Rectal smooth muscle tissue (tissue), 1 donor: ENCODE data around the gene SSR4.

Experiments
- H3K27ac ChIP-seq: one replicate; pipeline ENCODE4 v1.7.0; 2013; ENCODE audit warnings: low read depth, low read length, inconsistent platforms
- H3K27me3 ChIP-seq: one replicate; pipeline ENCODE4 v1.7.0; 2013; ENCODE audit warnings: low read length; ENCODE audit not compliant: control insufficient read depth, insufficient read depth
- H3K36me3 ChIP-seq: one replicate; pipeline ENCODE4 v1.7.0; 2013; ENCODE audit warnings: low read length; ENCODE audit not compliant: control insufficient read depth, insufficient read depth
- H3K4me1 ChIP-seq: one replicate; pipeline ENCODE4 v1.7.0; 2013; ENCODE audit warnings: low read length; ENCODE audit not compliant: control insufficient read depth, insufficient read depth
- H3K4me3 ChIP-seq: one replicate; pipeline ENCODE4 v1.7.0; 2013; ENCODE audit warnings: low read length
- H3K9ac ChIP-seq: one replicate; pipeline ENCODE4 v1.7.0; 2013; ENCODE audit warnings: low read length

The SSR4 gene

DNA sequence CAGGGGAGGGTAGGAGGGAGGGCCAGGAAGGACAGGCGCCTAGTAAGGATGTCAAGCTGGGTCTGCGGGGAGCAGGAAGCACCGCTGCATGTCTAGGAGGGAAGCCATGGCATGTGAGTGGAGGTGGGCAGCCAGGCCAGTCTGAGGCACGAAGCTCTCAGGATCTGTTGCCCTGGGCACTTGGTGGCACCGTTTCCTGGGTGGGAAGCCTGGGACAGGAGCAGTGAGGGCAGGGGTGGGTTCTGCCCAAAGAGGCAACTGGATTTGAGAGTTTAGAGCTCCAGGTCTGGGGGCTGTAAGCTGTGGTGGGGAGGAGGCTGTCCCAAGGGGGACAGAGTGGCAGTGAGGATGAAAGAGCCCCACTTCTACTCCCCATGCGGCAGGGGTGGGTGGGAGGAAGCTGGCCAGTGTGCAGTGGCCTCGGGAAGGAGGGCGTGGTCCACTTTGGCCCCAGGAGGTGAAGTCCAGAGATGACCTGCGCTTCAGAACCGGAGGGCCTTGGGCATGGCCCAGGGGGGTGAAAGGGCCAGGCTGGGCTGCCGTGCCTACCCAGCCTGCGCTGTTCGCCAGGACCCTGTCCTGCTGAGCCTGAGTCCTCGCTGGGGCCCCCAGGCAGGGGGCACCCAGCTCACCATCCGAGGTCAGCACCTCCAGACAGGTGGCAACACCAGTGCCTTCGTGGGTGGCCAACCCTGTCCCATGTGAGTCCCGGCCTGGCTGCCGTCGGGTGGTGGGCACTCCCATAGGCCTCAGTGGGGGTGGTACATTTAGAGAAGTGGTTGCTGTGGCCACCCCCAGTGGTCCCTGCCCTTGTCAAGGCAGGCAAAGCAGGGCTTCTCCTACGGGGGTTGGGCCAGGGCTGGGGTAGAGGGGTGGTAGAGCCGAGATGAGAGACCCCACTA lies 21.9 kb upstream of the SSR4 start:
- H3K27me3 ChIP-seq: peaks cover 2% of the 10 kb centered on the region
- no peaks in the 10 kb centered on the region for H3K36me3 ChIP-seq
- H3K4me3 ChIP-seq: no peak overlapping the region
- no peaks in the 10 kb centered on the region for H3K4me1 ChIP-seq
- no peak overlapping the region for H3K27ac ChIP-seq
- H3K9ac ChIP-seq: no peak overlapping the region

DNA sequence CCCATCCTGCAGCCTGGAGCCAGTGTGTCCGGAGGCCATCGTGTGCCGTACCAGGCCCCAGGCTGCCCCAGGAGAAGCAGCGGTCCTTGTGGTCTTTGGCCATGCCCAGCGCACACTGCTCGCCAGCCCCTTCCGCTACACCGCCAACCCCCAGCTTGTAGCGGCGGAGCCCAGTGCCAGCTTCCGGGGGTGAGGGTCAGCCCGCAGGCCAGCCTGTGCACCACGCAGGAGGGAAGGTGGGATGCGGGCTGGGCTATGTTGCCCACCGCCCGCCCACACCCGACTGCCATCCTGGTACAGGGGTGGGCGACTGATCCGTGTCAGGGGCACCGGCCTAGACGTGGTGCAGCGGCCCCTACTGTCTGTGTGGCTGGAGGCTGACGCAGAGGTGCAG lies 21.3 kb upstream of the SSR4 start:
- Histone ChIP-seq H3K27me3 (peaks cover 2% of the 10 kb centered on the region), H3K9ac (no peak overlapping the region), H3K27ac (no peak overlapping the region), H3K36me3 (no peaks in the 10 kb centered on the region), H3K4me3 (no peak overlapping the region), H3K4me1 (no peaks in the 10 kb centered on the region)

DNA sequence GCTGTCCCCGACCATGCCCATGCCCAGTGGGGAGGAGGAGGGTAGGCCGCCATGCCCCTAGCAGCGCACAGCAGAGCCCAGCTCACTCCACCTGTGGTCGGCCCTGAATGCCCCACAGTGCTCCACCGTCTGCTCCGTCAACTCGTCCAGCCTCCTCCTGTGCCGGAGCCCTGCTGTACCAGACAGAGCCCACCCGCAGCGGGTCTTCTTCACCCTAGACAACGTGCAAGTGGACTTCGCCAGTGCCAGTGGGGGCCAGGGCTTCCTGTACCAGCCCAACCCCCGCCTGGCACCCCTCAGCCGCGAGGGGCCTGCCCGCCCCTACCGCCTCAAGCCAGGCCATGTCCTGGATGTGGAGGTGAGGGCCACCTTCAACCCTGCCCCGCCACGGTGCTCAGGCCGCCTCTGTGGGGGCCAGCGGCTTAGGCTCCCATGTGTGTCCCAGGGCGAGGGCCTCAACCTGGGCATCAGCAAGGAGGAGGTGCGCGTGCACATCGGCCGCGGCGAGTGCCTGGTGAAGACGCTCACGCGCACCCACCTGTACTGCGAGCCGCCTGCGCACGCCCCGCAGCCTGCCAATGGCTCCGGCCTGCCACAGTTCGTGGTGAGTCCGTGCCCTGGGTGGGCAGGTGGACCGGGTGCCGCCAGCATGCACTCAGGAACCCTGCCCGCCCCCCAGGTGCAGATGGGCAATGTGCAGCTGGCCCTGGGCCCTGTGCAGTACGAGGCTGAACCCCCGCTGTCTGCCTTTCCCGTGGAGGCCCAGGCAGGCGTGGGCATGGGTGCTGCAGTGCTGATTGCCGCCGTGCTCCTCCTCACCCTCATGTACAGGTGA lies 20.5 kb upstream of the SSR4 start:
- H3K4me1 ChIP-seq: no peaks in the 10 kb centered on the region
- no peak overlapping the region for H3K9ac ChIP-seq
- no peaks in the 10 kb centered on the region for H3K36me3 ChIP-seq
- no peak overlapping the region for H3K4me3 ChIP-seq
- no peak overlapping the region for H3K27ac ChIP-seq
- peaks cover 2% of the 10 kb centered on the region for H3K27me3 ChIP-seq

DNA sequence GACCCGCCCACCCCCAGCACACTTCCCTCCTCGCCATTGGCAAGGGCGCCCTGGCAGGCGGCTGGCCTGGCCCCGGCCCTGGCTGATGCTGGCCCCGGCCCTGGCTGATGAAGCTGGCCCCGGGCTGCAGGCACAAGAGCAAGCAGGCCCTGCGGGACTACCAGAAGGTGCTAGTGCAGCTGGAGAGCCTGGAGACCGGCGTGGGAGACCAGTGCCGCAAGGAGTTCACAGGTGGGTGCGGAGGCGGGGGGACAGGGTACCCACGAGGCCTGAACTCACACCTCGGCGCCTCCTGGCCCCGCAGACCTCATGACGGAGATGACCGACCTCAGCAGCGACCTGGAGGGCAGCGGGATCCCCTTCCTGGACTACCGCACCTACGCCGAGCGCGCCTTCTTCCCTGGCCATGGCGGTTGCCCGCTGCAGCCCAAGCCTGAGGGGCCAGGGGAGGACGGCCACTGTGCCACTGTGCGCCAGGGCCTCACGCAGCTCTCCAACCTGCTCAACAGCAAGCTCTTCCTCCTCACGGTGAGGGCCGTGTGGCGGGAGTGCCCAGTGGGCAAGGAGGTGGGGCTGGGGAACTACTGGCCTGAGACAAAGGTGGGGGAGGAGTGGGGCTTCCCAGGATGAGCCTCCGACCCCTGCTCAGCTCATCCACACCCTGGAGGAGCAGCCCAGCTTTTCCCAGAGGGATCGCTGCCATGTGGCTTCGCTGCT lies 19.7 kb upstream of the SSR4 start:
- H3K4me1 ChIP-seq: no peaks in the 10 kb centered on the region

DNA sequence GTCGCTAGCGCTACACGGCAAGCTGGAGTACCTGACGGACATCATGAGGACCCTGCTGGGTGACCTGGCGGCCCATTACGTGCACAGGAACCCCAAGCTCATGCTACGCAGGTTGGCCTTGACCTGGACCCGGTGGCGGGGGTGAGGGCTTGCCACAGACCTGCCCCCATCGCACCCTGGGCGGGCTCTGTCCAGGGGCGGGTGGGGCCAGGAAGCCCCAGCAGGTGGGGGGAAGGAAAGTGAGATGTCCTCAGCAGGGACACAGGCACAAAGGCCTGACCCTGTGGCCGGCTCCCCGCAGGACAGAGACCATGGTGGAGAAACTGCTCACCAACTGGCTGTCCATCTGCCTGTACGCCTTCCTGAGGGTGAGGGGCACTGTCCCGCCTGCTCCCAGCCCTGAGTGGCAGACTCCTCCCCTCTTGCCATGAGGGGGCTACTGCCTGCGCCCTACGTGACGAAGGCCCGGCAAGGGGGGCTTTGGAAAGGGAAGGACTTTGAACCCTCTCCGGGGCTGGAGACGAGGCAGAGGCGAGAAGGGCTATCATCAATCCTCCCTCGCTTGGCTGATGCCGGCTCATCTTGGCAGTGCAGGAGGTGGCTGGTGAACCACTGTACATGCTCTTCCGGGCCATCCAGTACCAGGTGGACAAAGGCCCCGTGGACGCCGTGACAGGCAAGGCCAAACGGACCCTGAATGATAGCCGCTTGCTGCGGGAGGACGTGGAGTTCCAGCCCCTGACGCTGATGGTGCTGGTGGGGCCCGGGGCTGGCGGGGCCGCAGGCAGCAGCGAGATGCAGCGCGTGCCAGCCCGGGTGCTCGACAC lies 19.0 kb upstream of the SSR4 start:
- peaks cover 8% of the 10 kb centered on the region for H3K27me3 ChIP-seq
- peaks cover 1% of the 10 kb centered on the region for H3K4me1 ChIP-seq
- no peak overlapping the region for H3K9ac ChIP-seq
- H3K27ac ChIP-seq: no peak overlapping the region
- no peak overlapping the region for H3K4me3 ChIP-seq
- H3K36me3 ChIP-seq: no peaks in the 10 kb centered on the region

More for the DNA sequence above, 19.7 kb upstream of the SSR4 start:
- Histone ChIP-seq H3K36me3 (no peaks in the 10 kb centered on the region), H3K27ac (no peak overlapping the region), H3K9ac (no peak overlapping the region), H3K4me3 (no peak overlapping the region), H3K27me3 (peaks cover 2% of the 10 kb centered on the region)

DNA sequence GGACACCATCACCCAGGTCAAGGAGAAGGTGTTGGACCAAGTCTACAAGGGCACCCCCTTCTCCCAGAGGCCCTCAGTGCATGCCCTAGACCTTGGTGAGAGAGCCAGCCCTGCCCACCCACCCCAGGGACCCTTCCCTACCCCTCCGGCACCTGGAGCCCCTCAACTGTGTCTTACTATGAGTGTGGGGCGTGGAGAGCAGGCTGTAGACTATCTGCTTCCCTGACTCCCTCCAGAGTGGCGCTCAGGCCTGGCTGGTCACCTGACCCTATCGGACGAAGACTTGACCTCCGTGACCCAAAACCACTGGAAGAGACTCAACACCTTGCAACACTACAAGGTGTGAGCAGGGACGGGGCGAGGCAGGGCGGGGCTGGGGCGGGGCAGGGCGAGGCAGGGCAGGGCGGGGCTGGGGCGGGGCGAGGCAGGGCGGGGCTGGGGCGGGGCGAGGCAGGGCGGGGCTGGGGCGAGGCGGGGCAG lies 18.3 kb upstream of the SSR4 start:
- Histone ChIP-seq H3K9ac (no peak overlapping the region), H3K36me3 (no peaks in the 10 kb centered on the region), H3K27me3 (peaks cover 8% of the 10 kb centered on the region), H3K4me1 (peaks cover 3% of the 10 kb centered on the region), H3K4me3 (no peak overlapping the region), H3K27ac (no peak overlapping the region)

DNA sequence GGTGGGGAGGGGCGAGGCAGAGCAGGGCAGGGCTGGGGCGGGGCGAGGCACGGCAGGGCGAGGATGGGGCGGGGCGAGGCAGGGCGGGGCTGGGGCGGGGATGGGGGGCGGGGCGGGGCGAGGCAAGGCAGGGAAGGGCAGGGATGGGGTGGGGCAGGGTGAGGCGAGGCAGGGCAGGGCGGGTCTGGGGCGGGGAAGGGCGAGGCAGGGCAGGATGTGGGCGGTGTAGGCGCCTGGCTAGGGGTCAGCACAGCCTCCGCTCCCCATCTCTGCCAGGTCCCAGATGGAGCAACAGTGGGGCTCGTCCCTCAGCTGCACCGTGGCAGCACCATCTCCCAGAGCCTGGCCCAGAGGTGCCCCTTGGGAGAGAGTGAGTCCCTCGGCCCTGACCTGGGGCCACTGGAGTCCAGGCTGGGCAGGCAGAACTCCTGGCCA lies 17.8 kb upstream of the SSR4 start:
- H3K4me1 ChIP-seq: peaks cover 3% of the 10 kb centered on the region
- H3K27ac ChIP-seq: no peak overlapping the region
- peaks cover 8% of the 10 kb centered on the region for H3K27me3 ChIP-seq
- no peak overlapping the region for H3K4me3 ChIP-seq
- H3K9ac ChIP-seq: no peak overlapping the region
- H3K36me3 ChIP-seq: no peaks in the 10 kb centered on the region

DNA sequence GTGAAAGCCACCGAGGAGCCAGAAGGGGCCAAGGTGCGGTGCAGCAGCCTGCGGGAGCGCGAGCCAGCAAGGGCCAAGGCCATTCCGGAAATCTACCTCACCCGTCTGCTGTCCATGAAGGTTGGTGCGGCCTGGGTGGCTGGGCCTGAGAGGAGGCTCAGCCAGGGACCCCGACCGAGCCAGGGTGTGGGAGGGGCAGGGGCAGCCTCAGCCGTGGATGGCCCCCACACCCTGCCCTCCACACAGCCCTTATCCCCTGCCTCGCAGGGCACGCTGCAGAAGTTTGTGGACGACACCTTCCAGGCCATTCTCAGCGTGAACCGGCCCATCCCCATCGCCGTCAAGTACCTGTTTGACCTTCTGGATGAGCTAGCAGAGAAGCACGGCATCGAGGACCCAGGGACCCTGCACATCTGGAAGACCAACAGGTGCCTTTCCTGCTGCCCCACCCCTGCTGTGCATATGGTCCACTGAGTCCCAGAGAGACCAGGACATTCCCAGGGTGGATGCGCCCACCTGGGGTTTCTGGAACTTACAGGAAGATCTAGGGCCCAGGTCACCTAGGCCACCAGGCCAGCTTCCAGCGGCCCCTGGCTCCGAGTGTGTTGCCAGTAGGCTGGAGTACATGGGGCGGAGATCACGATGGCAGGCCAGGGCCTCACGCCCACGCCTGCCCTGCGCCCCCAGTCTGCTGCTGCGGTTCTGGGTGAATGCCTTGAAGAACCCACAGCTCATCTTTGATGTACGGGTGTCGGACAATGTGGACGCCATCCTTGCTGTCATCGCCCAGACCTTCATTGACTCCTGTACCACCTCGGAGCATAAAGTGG lies 17.0 kb upstream of the SSR4 start:
- Histone ChIP-seq H3K27ac (no peak overlapping the region), H3K4me1 (peaks cover 3% of the 10 kb centered on the region), H3K36me3 (no peaks in the 10 kb centered on the region), H3K27me3 (peaks cover 8% of the 10 kb centered on the region), H3K4me3 (no peak overlapping the region), H3K9ac (no peak overlapping the region)

DNA sequence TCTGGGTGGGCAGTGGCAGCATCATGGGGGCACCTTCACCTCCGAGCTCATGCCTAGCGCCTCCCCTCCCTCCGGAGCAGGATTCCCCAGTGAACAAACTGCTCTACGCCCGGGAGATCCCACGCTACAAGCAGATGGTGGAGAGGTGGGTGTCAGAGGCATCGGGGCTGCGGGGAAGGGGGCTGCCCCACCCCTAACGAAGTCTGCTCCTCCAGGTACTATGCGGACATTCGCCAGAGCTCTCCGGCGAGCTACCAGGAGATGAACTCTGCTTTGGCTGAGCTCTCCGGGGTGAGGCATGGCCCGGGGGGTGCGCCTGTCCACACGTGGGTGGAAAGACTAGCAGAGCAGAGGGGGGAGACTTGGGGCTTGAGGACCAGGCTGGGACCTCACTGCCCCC lies 16.3 kb upstream of the SSR4 start:
- no peak overlapping the region for H3K27ac ChIP-seq
- peaks cover 8% of the 10 kb centered on the region for H3K27me3 ChIP-seq
- H3K36me3 ChIP-seq: no peaks in the 10 kb centered on the region
- no peak overlapping the region for H3K9ac ChIP-seq
- peaks cover 3% of the 10 kb centered on the region for H3K4me1 ChIP-seq
- H3K4me3 ChIP-seq: no peak overlapping the region

DNA sequence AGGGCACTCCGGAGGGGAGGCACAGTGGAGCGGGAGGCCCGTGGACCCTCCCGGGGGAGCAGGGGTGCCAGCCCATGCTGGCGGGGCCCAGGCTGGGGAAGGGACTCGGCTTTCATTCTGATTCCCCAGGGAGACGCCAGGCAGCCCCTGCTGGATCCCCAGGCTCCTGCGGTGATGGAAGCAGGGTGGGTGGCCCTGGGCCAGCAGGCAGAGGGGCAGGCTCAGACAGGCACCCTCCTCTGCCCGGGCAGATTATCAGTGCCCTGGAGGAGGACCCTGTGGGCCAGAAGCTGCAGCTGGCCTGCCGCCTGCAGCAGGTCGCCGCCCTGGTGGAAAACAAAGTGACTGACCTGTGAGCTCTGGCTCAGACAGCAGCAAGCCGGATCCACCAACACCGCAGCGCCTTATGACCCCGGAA lies 15.8 kb upstream of the SSR4 start:
- Histone ChIP-seq H3K4me1 (peaks cover 3% of the 10 kb centered on the region), H3K36me3 (no peaks in the 10 kb centered on the region), H3K4me3 (no peak overlapping the region), H3K9ac (no peak overlapping the region), H3K27me3 (peaks cover 8% of the 10 kb centered on the region), H3K27ac (no peak overlapping the region)
